ENCODE data around the gene USH2A. TPM values are rescaled to one million over a fixed set of nuclear protein-coding genes. Genes with fewer than 3 reads are reported as not detected.
A peak's percentile ranks its signal among the peaks of the same experiment; 100 is the strongest.

USH2A gene
- polyA plus RNA-seq, 1 donor = 0.38 TPM

- no peak for DNase-seq
Measured at GRCh38 chr1:215779729-215780128, 643.5 kb downstream of the USH2A start.

- no peak for DNase-seq
Measured at GRCh38 chr1:215777370-215777925, 645.8 kb downstream of the USH2A start.

GRCh38 chr1:215776336-215776735, 646.9 kb downstream of the USH2A start:
- no peak for DNase-seq

- no peak for DNase-seq
Measured at GRCh38 chr1:215772151-215772550, 651.1 kb downstream of the USH2A start.

- DNase-seq = no peak
Measured at GRCh38 chr1:215768303-215768702, 654.9 kb downstream of the USH2A start.

GRCh38 chr1:215767761-215768160, 655.5 kb downstream of the USH2A start:
- no peak for DNase-seq

- no peak for DNase-seq
Measured at GRCh38 chr1:215766521-215766920, 656.7 kb downstream of the USH2A start.

- no peak for DNase-seq
Measured at GRCh38 chr1:215765833-215766232, 657.4 kb downstream of the USH2A start.

GRCh38 chr1:215761446-215761845, 661.8 kb downstream of the USH2A start:
- DNase-seq = no peak

- no peak for DNase-seq
Measured at GRCh38 chr1:215754112-215754511, 669.1 kb downstream of the USH2A start.

GRCh38 chr1:215749414-215749813, 673.8 kb downstream of the USH2A start:
- no peak for DNase-seq

GRCh38 chr1:215748431-215748830, 674.8 kb downstream of the USH2A start:
- no peak for DNase-seq

GRCh38 chr1:215744419-215744818, 678.8 kb downstream of the USH2A start:
- no peak for DNase-seq

GRCh38 chr1:215739025-215739424, 684.2 kb downstream of the USH2A start:
- no peak for DNase-seq

- no peak for DNase-seq
Measured at GRCh38 chr1:215731699-215732098, 691.5 kb downstream of the USH2A start.

GRCh38 chr1:215730600-215730999, 692.6 kb downstream of the USH2A start:
- no peak for DNase-seq

GRCh38 chr1:215728169-215728568, 695.1 kb downstream of the USH2A start:
- DNase-seq = no peak

- peak; percentile 5 for DNase-seq
Measured at GRCh38 chr1:215720126-215720525, 703.1 kb downstream of the USH2A start.

GRCh38 chr1:215719552-215719951, 703.7 kb downstream of the USH2A start:
- DNase-seq = no peak

- DNase-seq = no peak
Measured at GRCh38 chr1:215718575-215719287, 704.5 kb downstream of the USH2A start.

GRCh38 chr1:215717677-215718426, 705.4 kb downstream of the USH2A start:
- DNase-seq = no peak

- DNase-seq = no peak
Measured at GRCh38 chr1:215710899-215711225, 712.4 kb downstream of the USH2A start.
